A673 (cell line): ENCODE measurements around the gene DMRTA1. TPM values are rescaled to one million over a fixed set of nuclear protein-coding genes. Genes with fewer than 3 reads are reported as not detected.
"Not testable (repeated sequence)": the region's sequence is repeated elsewhere in the genome, so short reads cannot be mapped to it uniquely, and the experiment has no call there.

Experiments
- BruUV-seq: library from RNA; stranded (reverse); fragments of 400-500 nt; replicated peaks from 2 replicates; lab custom pipeline; 2021; lab: Mats Ljungman, UMichigan
- CTCF ChIA-PET: fragments of 300-600 bp; sonication (Branson Sonifier 250); formaldehyde crosslinking; loops from one replicate; lab custom pipeline; 2022; ENCODE audit warnings: antibody characterized with exemption; lab: Charles Lee
- POLR2A ChIA-PET: fragments of 300-600 bp; sonication (Branson Sonifier 250); formaldehyde crosslinking; loops from one replicate; lab custom pipeline; 2022; ENCODE audit warnings: antibody characterized with exemption; ENCODE audit not compliant: low non-redundant PET; lab: Charles Lee
- DNase-seq: peaks from one replicate; pipeline ENCODE4 v3.0.0-alpha.2; 2015; ENCODE audit warnings: low spot score
- H3K27ac ChIP-seq: fragments of 200-600 bp; sonication (generic); 2 replicates; pipeline ENCODE4 v1.5.1; 2016; ENCODE audit warnings: mixed run types, low read depth, mild to moderate bottlenecking, mixed read lengths, antibody characterized with exemption, low read length; ENCODE audit not compliant: poor library complexity, severe bottlenecking
- H3K27me3 ChIP-seq: fragments of 200-600 bp; sonication (generic); replicated peaks from 2 replicates; pipeline ENCODE4 v1.6.1; 2017; ENCODE audit warnings: mixed run types, low read depth, mild to moderate bottlenecking, mixed read lengths, antibody characterized with exemption, low read length; ENCODE audit not compliant: insufficient read depth, poor library complexity
- H3K36me3 ChIP-seq: fragments of 200-600 bp; sonication (generic); 2 replicates; pipeline ENCODE4 v1.6.1; 2016; ENCODE audit warnings: mixed run types, mild to moderate bottlenecking, mixed read lengths, antibody characterized with exemption, low read length; ENCODE audit not compliant: insufficient read depth, poor library complexity, severe bottlenecking
- H3K4me1 ChIP-seq: fragments of 200-600 bp; sonication (generic); 2 replicates; pipeline ENCODE4 v1.6.1; 2017; ENCODE audit warnings: mixed run types, mild to moderate bottlenecking, mixed read lengths, antibody characterized with exemption, low read length; ENCODE audit not compliant: insufficient read depth, poor library complexity, severe bottlenecking
- H3K4me3 ChIP-seq: fragments of 200-600 bp; sonication (generic); 2 replicates; pipeline ENCODE4 v1.5.1; 2016; ENCODE audit warnings: low read depth, mixed run types, mild to moderate bottlenecking, mixed read lengths, low read length; ENCODE audit not compliant: poor library complexity, severe bottlenecking
- H3K9me3 ChIP-seq: fragments of 200-600 bp; sonication (generic); 2 replicates; pipeline ENCODE4 v1.6.1; 2016; ENCODE audit warnings: mixed run types, low read depth, mild to moderate bottlenecking, mixed read lengths, antibody characterized with exemption, low read length; ENCODE audit not compliant: poor library complexity, severe bottlenecking
- CTCF ChIP-seq: fragments of 300-800, 200-600 bp; sonication (generic); conservative IDR thresholded peaks from 2 replicates; pipeline ENCODE4 v1.5.1; 2017; ENCODE audit warnings: low read depth, mild to moderate bottlenecking, antibody characterized with exemption, low read length, moderate library complexity, mixed read lengths
- EZH2 ChIP-seq: fragments of 200-600 bp; sonication (generic); IDR thresholded peaks from 2 replicates; pipeline ENCODE4 v1.6.1; 2017; ENCODE audit warnings: borderline replicate concordance, low read depth, mild to moderate bottlenecking, mixed read lengths, antibody characterized with exemption, low read length; ENCODE audit not compliant: poor library complexity, severe bottlenecking
- intact Hi-C: fragments of 100-400 bp; cut with micrococcal nuclease; formaldehyde crosslinking; loops from one replicate; pipeline ENCODE4 v1.10.0; 2022; ENCODE audit not compliant: unreplicated experiment
- total RNA-seq: library from RNA; stranded (reverse); gene quantifications from 2 replicates; pipeline ENCODE4 v1.2.3, GENCODE V29; 2021

Gene DMRTA1
- total RNA-seq, 1 experiment from 2014 or later: 0.41 TPM

- ChIA-PET POLR2A (no interaction called here), CTCF (no interaction called here)
- peak; percentile 53 for DNase-seq
- TF ChIP-seq CTCF (peak; percentile 60), EZH2 (no peak)
- Histone ChIP-seq H3K9me3 (no peaks in the 10 kb centered on the region), H3K4me1 (no peaks in the 10 kb centered on the region), H3K4me3 (no peak overlapping the region), H3K36me3 (no peaks in the 10 kb centered on the region), H3K27ac (no peak overlapping the region), H3K27me3 (no peaks in the 10 kb centered on the region)
- intact Hi-C loops: no loop called here
- no TSS peak for BruUV-seq
Measured at GRCh38 chr9:22469928-22470544, 23.4 kb downstream of the DMRTA1 start.

DNA sequence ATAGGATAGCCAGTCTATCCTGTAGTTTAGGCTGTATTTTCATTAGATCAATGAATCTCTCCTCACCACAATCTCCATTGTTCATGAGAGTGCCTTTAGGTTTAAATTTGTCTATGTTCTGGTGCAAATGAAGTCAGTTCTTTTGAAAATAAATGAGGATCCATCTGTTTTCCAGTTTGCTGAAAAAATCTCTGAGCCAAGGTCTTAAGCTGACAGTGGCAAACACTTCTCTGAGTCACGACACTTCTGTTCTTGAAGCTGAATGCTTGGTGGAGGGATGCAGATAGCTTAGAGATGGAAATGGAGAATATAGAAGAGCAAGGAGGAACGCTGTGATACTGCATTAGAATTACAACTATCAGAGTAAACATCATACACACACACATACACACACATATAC is 34.9 kb downstream of the DMRTA1 start:
- Histone ChIP-seq H3K9me3 (no peaks in the 10 kb centered on the region), H3K27ac (no peak overlapping the region), H3K4me1 (no peaks in the 10 kb centered on the region), H3K4me3 (no peak overlapping the region), H3K36me3 (no peaks in the 10 kb centered on the region), H3K27me3 (no peaks in the 10 kb centered on the region)
- BruUV-seq: no TSS peak
- no peak for TF ChIP-seq CTCF
- no peak for TF ChIP-seq EZH2
- no peak for DNase-seq
- intact Hi-C loops: no loop called here
- CTCF ChIA-PET: no interaction called here
- POLR2A ChIA-PET: no interaction called here

- POLR2A ChIA-PET: no interaction called here
- no TSS peak for BruUV-seq
- Histone ChIP-seq H3K4me1 (no peaks in the 10 kb centered on the region), H3K36me3 (no peaks in the 10 kb centered on the region), H3K9me3 (no peaks in the 10 kb centered on the region), H3K4me3 (no peak overlapping the region), H3K27me3 (no peaks in the 10 kb centered on the region), H3K27ac (no peak overlapping the region)
- TF ChIP-seq CTCF (no peak), EZH2 (no peak)
- CTCF ChIA-PET: no interaction called here
- intact Hi-C loops: no loop called here
- no peak for DNase-seq
Measured at GRCh38 chr9:22483528-22484070, 37.0 kb downstream of the DMRTA1 start.

- POLR2A ChIA-PET, BruUV-seq, H3K36me3 ChIP-seq, intact Hi-C loops, CTCF ChIA-PET, H3K9me3 ChIP-seq, H3K4me3 ChIP-seq, DNase-seq, H3K4me1 ChIP-seq, H3K27ac ChIP-seq, H3K27me3 ChIP-seq: not testable (repeated sequence)
Measured at GRCh38 chr9:22496197-22496596, 49.6 kb downstream of the DMRTA1 start.
